Keratinocyte (primary cell): ENCODE results near the gene EPHB3. TPM values are rescaled to one million over a fixed set of nuclear protein-coding genes. Genes with fewer than 3 reads are reported as not detected.

Experiments used
- DNase-seq: peaks from one replicate; pipeline ENCODE4 v3.0.0-alpha.2; 2011; ENCODE audit warnings: low read depth, missing footprints, low spot score
- FAIRE-seq: peaks from 2 replicates; lab custom pipeline; 2011; peaks lifted over from hg19 to GRCh38; lab: Jason Lieb, UNC
- H2AFZ ChIP-seq: 2 replicates; pipeline ENCODE4 v1.6.0; 2012; ENCODE audit warnings: low read length, control low read depth, inconsistent platforms; ENCODE audit not compliant: control insufficient read depth
- H3K27ac ChIP-seq: 2 replicates; pipeline ENCODE4 v1.5.1; 2011; ENCODE audit warnings: low read length; ENCODE audit not compliant: control insufficient read depth, insufficient read depth
- H3K27me3 ChIP-seq: 3 replicates; pipeline ENCODE4 v1.6.0; 2011; ENCODE audit warnings: low read length; ENCODE audit not compliant: control insufficient read depth, insufficient read depth; ENCODE audit errors: extremely low read depth
- H3K36me3 ChIP-seq, 2 experiments: 2 replicates in 1 of 2; 3 replicates in 1 of 2; pipeline ENCODE4 v1.5.1; 2011; ENCODE audit warnings: low read length in 2 of 2, mild to moderate bottlenecking in 1 of 2; ENCODE audit not compliant: control insufficient read depth in 2 of 2, insufficient read depth in 2 of 2; ENCODE audit errors: extremely low read depth in 1 of 2
- H3K4me1 ChIP-seq: 3 replicates; pipeline ENCODE4 v1.5.1; 2011; ENCODE audit warnings: low read length; ENCODE audit not compliant: control insufficient read depth, insufficient read depth; ENCODE audit errors: extremely low read depth
- H3K4me2 ChIP-seq: 3 replicates; pipeline ENCODE4 v1.6.0; 2011; ENCODE audit warnings: low read depth, low read length; ENCODE audit not compliant: control insufficient read depth, insufficient read depth; ENCODE audit errors: extremely low read depth
- H3K4me3 ChIP-seq, 3 experiments: fragments of 200-600 bp in 1 of 3; sonication (generic) in 1 of 3; 2 replicates in 2 of 3; 3 replicates in 1 of 3; pipeline ENCODE4 v1.5.1; 2011 to 2016; ENCODE audit warnings: low read length in 3 of 3, mild to moderate bottlenecking in 3 of 3, control low read depth in 2 of 3, inconsistent platforms in 1 of 3, low read depth in 1 of 3, mixed read lengths in 1 of 3, mixed run types in 1 of 3, moderate library complexity in 1 of 3; ENCODE audit not compliant: control insufficient read depth in 2 of 3, insufficient read depth in 2 of 3; ENCODE audit errors: extremely low read depth in 1 of 3
- H3K79me2 ChIP-seq: 2 replicates; pipeline ENCODE4 v1.6.0; 2012; ENCODE audit warnings: low read length; ENCODE audit not compliant: control insufficient read depth, insufficient read depth
- H3K9ac ChIP-seq: 3 replicates; pipeline ENCODE4 v1.6.0; 2011; ENCODE audit warnings: low read length; ENCODE audit not compliant: control insufficient read depth, insufficient read depth; ENCODE audit errors: extremely low read depth
- H3K9me1 ChIP-seq: 3 replicates; pipeline ENCODE4 v1.6.0; 2011; ENCODE audit warnings: low read length; ENCODE audit not compliant: control insufficient read depth, insufficient read depth; ENCODE audit errors: extremely low read depth
- H3K9me3 ChIP-seq: 2 replicates; pipeline ENCODE4 v1.5.1; 2012; ENCODE audit warnings: low read depth, low read length; ENCODE audit not compliant: control insufficient read depth
- H4K20me1 ChIP-seq: 3 replicates; pipeline ENCODE4 v1.6.0; 2011; ENCODE audit warnings: low read length; ENCODE audit not compliant: control insufficient read depth, insufficient read depth; ENCODE audit errors: extremely low read depth
- CTCF ChIP-seq, 3 experiments: IDR thresholded peaks in 1 of 3; conservative IDR thresholded peaks in 1 of 3; optimal IDR thresholded peaks in 1 of 3; 2 replicates in 2 of 3; 3 replicates in 1 of 3; pipeline versions ENCODE3 to v1.5.1; 2011; ENCODE audit warnings: low read length in 3 of 3, mild to moderate bottlenecking in 3 of 3, moderate library complexity in 2 of 3, control low read depth in 1 of 3, inconsistent platforms in 1 of 3; ENCODE audit not compliant: insufficient read depth in 2 of 3; ENCODE audit errors: extremely low read depth in 1 of 3
- EZH2 ChIP-seq: IDR thresholded peaks from one replicate; pipeline ENCODE4 v1.6.1; 2012; ENCODE audit warnings: inconsistent platforms, mild to moderate bottlenecking, low read length, moderate library complexity
- dilution Hi-C: fragments of 300-500 bp; cut with MboI; formaldehyde crosslinking; loops from one replicate; pipeline ENCODE4 v1.7.0; 2020; ENCODE audit warnings: low sequenced_read_pairs; ENCODE audit not compliant: extremely low pct_ligation_motif_present
- polyA plus RNA-seq, 5 experiments: library from polyadenylated mRNA; depleted of rRNA in 3 of 5; stranded (reverse) in 3 of 5; stranded (forward) in 1 of 5; unstranded in 1 of 5; fragments of >200 nt; gene quantifications; 1 replicate in 1 of 5; 2 replicates in 3 of 5; 3 replicates in 1 of 5; pipeline versions ENCODE4 v1.2.1 to v1.2.3, GENCODE V29; 2011 to 2012; ENCODE audit warnings: missing spikeins in 2 of 5, low read depth in 1 of 5, low replicate concordance in 1 of 5

EPHB3 gene
- polyA plus RNA-seq, 1 donor (not counting 4 experiments of a cell fraction or from before 2014, with no cell fraction given) = 2.2 TPM

DNA sequence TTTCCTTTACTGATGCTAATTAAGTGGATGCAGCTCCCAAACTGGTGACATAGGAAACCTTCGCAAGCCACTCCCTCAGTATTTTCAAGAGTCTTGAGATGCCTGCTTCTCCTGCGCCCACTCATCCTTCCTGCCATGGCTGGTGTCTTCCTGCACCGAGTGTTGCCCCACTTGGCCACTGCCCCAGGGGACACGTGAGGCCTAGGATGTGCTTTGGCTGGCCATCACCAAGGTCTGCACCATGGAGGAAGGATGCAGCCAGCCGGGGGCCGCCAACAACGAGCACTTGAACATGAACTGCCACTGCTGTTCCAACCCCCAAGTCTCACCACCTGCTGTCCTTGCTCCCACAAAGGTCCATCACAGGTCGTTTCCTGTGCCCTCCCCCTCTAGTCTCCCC lies 34.1 kb downstream of the EPHB3 start:
- H4K20me1 ChIP-seq = no peaks in the 10 kb centered on the region
- no peak overlapping the region for H3K9ac ChIP-seq
- H3K4me1 ChIP-seq = peaks cover 15% of the 10 kb centered on the region
- TF ChIP-seq EZH2 (no peak), CTCF (optimal IDR thresholded peaks at IDR 0.05 in 1 of 3, IDR thresholded peaks at IDR 0.05 in 1 of 3, conservative IDR thresholded peaks at IDR 0.05 in 1 of 3; ENCODE audit: extremely low read depth in 1 of 3, insufficient read depth in 2 of 3, low read length in 3 of 3) (no peak)
- FAIRE-seq (no peak), DNase-seq (no peak)
- no peaks in the 10 kb centered on the region for H3K9me3 ChIP-seq
- H3K27me3 ChIP-seq = no peaks in the 10 kb centered on the region
- H3K36me3 ChIP-seq = no peaks in the 10 kb centered on the region
- H3K27ac ChIP-seq = no peak overlapping the region
- no peaks in the 10 kb centered on the region for H3K9me1 ChIP-seq
- no peak overlapping the region for H3K4me3 ChIP-seq
- H3K79me2 ChIP-seq = no peaks in the 10 kb centered on the region
- no peak overlapping the region for H3K4me2 ChIP-seq
- dilution Hi-C loops = no loop called here
- no peak overlapping the region for H2AFZ ChIP-seq

DNA sequence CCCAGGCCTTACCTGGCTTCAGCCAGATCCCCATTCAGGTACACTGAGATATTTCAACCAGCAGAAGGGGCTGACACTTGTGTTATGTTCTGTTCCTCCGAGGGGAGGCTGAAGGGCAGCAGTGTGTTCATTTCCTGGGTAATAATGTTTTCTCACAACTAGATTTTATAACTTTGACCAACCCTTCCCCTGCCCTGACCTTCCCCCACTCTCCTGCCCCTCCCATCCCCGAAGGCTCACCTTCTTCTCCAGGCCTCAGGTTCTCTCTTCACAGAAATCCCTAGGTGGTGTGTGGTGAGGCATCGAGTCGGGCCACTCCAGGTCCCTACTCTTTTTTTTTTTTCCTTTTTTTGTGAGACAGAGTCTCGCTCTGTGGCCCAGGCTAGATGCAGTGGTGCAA lies 34.6 kb downstream of the EPHB3 start:
- Histone ChIP-seq H3K27me3 (no peaks in the 10 kb centered on the region), H3K4me1 (peaks cover 18% of the 10 kb centered on the region), H4K20me1 (no peaks in the 10 kb centered on the region), H2AFZ (no peak overlapping the region), H3K9me3 (no peaks in the 10 kb centered on the region), H3K4me2 (no peak overlapping the region), H3K27ac (no peak overlapping the region), H3K9ac (no peak overlapping the region), H3K36me3 (no peaks in the 10 kb centered on the region), H3K79me2 (no peaks in the 10 kb centered on the region), H3K9me1 (no peaks in the 10 kb centered on the region), H3K4me3 (no peak overlapping the region)
- DNase-seq (no peak), FAIRE-seq (no peak)
- no peak for TF ChIP-seq CTCF (optimal IDR thresholded peaks at IDR 0.05 in 1 of 3, IDR thresholded peaks at IDR 0.05 in 1 of 3, conservative IDR thresholded peaks at IDR 0.05 in 1 of 3; ENCODE audit: extremely low read depth in 1 of 3, insufficient read depth in 2 of 3, low read length in 3 of 3)
- no peak for TF ChIP-seq EZH2
- dilution Hi-C loops = no loop called here
